ENCODE data around the gene TGOLN2.
"Not testable (repeated sequence)": the region's sequence is repeated elsewhere in the genome, so short reads cannot be mapped to it uniquely, and the experiment has no call there.

The TGOLN2 gene

DNA sequence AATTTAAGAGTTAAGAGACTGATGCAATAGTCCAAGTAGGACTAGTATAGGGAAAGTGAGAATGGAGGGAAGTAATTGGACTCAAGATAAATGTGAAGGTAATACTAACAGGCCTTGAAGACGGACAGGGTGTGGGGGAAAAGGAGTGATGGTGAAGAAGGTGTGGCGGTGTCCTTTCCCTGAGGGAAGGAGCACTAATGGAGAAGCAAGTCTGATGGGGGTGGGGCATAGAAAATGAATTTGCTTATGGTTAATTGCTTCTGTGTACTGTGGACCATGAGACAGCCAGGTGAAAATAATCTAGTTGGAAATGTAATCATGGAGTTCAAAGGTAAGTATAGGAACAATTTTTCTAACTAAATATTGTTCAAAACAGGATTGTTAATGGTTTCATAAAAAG is 7.1 kb upstream of the TGOLN2 start:
- DNase-seq = no peak

- DNase-seq = not testable (repeated sequence)
These were observed 6.1 kb upstream of the TGOLN2 start for GRCh38 chr2:85333877-85334276.

DNA sequence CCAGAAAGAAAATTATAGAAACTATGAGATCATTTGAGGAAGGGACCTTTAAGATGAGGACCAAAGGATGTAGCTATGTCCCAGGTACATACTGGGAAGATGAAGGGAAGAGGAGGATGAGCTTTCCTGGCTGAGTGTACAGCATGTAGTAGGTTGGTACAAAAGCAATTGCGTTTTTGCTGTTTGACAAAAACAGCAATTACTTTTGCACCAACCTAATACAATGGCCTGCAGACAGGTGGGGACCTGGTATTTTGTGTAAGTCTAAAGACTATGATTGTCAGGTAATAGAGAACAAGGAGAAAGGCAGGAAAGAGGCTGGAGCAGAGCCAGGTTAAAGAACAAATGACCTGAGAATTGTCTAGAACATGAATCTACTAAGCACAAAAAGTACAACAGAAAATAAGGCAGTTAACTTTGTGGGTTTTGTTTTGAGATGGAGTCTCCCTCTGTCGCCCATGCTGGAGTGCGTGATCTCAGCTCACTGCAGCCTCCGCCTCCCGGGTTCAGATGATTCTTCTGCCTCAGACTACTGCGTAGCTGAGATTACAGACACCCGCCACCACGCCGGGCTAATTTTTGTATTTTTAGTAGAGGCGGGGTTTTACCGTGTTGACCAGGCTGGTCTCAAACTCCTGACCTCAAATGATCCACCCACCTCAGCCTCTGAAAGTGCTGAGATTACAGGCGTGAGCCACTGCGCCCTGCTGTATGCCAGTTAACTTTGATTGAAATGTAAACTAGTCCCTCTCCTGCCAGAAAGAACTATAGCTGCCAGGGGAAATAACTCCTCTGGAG is 3.2 kb upstream of the TGOLN2 start:
- no peak for DNase-seq

GRCh38 chr2:85329701-85330100 is 1.9 kb upstream of the TGOLN2 start:
- not testable (repeated sequence) for DNase-seq

GRCh38 chr2:85329181-85329651 is 1.4 kb upstream of the TGOLN2 start:
- DNase-seq = no peak

GRCh38 chr2:85327160-85327821 is 498 bp downstream of the TGOLN2 start:
- DNase-seq = no peak

- no peak for DNase-seq
These were observed 1.2 kb downstream of the TGOLN2 start for GRCh38 chr2:85326406-85327159.

GRCh38 chr2:85325466-85325811 is 2.4 kb downstream of the TGOLN2 start:
- no peak for DNase-seq

DNA sequence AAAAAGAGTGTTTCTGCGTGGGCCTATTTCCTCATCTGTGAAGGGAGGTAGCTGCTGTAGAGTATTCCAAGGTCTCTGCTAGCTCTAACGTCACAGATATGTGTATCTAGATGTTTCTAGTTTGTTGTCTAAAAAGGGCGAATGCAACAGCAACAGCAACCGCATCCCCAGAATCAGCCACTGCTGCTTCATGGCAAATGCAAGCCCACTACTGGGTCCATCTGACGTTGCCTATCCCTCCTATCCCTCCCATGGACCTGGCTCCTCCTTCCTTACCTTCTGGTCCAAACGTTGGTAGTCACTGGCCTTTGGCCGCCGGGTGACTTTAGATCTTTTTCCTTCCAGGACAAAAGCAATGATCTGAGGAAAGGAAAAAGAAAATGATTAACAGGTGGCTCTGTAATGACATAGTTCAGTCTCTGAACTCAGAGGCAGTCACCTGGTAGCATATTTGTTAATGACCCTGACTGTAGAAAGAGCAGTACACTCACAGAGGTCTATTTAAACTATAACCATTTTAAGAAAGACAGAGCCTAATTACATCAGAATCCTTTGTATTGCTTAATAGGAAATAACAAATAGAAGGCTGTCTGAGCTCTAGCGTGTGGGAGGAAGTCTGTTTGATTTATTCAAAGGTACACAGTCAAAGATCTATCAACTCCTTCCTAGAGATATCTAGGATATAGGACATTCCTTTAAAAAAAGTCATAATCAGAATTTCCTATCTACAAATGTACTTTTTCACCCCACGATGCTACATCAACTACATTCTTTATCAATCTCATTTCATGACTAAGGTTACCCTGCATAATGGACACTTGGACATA is 2.9 kb downstream of the TGOLN2 start:
- DNase-seq = no peak

DNA sequence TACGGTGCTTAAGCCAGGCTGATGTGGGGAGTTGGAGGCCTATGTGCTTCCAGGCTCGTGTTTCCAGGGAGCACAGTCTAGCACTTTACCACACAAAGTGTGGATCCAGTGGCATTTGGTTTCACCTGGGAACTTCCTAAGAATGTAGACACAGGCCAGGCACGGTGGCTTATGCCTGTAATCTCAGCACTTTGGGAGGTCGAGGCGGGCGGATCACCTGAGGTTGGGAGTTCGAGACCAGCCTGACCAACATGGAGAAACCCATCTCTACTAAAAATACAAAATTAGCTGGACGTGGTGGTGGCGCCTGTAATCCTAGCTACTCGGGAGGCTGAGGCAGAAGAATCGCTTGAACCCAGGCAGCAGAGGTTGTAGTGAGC is 3.8 kb downstream of the TGOLN2 start:
- not testable (repeated sequence) for DNase-seq

GRCh38 chr2:85323351-85323987 is 4.3 kb downstream of the TGOLN2 start:
- no peak for DNase-seq

- DNase-seq = no peak
These were observed 8.0 kb downstream of the TGOLN2 start for GRCh38 chr2:85319796-85320195.

DNA sequence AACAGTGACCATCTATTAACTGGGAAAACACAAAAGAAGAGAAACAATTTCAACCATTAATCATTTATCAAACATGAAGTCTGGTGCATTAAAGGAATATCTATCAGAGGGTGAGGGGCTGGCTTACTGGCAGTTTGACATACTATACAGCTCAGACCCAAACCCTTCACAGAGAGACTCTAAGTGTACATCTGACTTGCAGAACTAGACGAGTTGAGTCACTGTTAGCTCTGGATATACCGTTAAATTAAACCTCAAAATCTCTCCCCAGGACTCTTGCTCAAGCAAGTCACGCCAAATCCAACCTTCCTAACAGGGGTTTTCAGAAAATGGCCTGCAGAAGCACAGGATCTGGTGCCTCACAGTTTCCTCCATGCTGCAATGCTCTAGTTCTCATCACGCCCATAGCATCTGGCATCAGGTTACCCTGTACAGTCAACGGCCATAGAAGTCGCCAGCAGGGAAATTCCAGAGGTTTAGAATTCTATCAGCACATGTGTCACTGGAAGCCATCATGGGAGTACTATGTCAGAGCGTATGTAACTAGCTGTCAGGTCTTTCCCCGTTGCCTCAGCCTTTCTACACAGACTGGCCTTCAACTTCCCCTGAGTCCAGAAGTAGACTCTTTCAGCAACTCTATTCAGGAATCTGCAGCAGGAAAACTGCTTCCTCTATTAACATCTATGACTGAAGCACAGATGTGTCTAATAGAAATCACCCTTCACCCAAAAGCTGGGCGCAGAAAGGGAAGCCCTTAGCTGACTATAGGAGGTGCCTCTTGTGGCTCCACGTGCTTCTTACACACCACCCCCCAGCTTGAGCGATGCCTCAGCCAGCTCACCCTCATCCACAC is 9.3 kb downstream of the TGOLN2 start:
- DNase-seq = no peak

- not testable (repeated sequence) for DNase-seq
These were observed 11.9 kb downstream of the TGOLN2 start for GRCh38 chr2:85315921-85316320.

GRCh38 chr2:85314884-85315242 is 12.9 kb downstream of the TGOLN2 start:
- DNase-seq = no peak

DNA sequence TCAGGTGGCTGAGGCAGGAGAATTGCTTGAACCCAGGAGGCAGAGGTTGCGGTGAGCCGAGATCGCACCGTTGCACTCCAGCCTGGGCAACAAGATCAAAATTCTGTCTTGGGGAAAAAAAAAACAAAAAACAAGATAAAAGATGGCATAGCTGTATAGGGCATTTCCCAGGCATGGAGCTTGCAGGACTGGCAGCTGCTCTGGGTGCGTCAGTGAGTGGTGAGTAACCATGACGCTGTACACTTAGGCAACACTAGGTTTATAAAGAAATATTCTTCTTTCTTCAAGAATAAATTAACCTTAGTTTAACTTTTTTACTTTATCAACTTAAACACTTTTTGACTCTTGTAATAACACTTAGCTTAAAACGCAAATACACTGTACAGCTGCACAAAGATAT is 15.4 kb downstream of the TGOLN2 start:
- DNase-seq = no peak

GRCh38 chr2:85310330-85310729 is 17.5 kb downstream of the TGOLN2 start:
- DNase-seq = no peak

DNA sequence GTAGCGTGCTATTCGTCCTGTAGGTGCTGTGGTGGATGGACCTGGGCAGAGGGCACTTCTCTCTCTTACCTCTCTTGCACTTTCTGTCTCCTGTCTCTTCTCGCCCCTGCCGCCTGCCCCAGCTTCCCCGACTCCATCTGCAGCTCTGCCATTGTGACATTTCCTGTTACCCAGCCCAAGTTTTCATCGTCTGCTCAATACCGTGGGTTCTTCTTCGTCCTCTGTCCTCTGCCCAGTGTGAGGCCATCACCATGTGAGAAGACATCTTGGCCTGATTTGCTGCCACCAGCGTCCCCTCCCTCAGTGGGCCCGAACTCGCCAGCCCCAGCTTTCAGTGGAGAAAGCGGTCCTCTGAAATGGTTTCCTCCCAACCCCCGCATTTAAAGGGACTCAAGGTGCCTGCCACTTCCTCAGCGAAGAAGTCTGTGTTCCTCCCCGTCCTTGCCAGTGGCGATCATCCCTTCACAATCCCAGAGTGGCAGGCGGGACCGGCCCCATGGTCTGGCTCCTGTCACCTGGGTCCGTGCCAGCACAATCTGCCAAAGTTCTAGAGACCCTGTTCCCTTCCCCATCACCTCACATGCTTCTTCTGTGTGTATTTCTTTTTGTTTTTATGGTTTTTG is 18.0 kb downstream of the TGOLN2 start:
- DNase-seq = no peak

DNA sequence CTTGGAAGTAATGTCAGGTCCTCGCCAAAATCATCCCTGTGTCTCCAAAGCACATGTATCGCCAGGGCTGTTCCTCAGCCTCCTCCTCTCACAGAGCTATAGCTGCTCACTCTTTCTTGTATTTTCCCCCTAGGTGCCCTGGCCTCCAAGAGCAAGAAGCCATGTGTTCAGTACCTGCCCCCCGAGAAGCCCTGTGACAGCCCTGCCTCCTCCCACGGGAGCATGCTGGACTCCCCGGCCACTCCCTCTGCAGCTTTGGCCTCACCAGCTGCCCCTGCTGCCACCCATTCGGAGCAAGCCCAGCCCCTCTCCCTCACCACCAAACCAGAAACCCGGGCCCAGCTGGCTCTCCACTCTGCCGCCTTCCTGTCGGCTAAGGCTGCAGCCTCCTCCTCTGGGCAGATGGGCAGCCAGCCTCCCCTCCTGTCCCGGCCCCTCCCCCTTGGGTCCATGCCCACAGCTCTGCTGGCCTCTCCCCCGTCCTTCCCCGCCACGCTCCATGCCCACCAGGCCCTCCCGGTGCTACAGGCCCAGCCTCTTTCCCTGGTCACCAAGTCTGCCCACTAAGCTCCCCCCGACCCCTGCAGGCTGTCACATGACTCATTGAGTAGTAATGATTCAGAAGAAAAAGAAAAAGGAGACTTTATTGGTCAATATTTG is 18.8 kb downstream of the TGOLN2 start:
- DNase-seq = no peak

- DNase-seq = no peak
These were observed 19.6 kb downstream of the TGOLN2 start for GRCh38 chr2:85308201-85308600.

GRCh38 chr2:85307527-85307897 is 20.3 kb downstream of the TGOLN2 start:
- DNase-seq = no peak
